Measurements from ENCODE around the gene SAMD4B. TPM values are rescaled to one million over a fixed set of nuclear protein-coding genes. Genes with fewer than 3 reads are reported as not detected.

SAMD4B gene
- total and polyA plus RNA-seq, 9 of the 15 experiments (the other 6 are each of a cell fraction or from before 2014, with no cell fraction given): 3.4 to 90.5 (median 38.0) TPM

DNA sequence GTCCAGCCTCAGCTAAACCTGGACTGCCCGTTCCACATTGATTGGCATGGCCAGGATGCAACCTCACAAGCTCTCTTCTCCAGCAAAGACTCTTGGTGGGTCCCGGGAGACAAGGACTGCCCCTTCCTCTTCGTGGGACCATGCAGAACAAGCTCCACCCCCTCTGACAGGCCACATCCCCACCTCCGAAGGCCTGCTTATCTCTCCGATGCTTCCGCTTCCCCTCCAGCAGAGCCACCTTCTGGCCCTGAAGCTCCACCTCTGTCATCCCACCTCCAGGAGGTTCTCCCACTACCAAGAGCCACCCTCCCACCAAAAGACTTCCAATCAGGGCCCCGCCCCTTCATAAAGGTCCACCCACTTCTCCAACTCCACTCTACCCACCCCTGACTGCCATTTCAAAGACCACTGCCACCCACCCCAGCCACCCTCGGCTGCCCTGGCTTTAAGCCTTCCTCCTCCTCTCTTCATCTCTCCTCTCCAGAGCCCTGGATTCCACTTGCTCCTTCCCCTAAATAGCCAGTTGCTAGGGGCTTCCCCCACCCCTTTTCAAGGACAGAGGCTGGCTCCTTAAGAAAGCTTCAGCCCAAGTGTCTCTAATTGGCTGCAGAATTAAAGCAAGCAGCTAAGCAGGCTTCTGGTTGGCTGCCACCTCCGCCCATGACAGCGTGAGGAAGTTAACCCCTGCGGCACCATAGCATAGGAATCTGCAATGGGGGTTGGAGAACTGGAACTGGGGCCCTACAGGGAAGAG, 31.5 kb upstream of the SAMD4B start (continued):
- TF ChIP-seq, protein P1, sequence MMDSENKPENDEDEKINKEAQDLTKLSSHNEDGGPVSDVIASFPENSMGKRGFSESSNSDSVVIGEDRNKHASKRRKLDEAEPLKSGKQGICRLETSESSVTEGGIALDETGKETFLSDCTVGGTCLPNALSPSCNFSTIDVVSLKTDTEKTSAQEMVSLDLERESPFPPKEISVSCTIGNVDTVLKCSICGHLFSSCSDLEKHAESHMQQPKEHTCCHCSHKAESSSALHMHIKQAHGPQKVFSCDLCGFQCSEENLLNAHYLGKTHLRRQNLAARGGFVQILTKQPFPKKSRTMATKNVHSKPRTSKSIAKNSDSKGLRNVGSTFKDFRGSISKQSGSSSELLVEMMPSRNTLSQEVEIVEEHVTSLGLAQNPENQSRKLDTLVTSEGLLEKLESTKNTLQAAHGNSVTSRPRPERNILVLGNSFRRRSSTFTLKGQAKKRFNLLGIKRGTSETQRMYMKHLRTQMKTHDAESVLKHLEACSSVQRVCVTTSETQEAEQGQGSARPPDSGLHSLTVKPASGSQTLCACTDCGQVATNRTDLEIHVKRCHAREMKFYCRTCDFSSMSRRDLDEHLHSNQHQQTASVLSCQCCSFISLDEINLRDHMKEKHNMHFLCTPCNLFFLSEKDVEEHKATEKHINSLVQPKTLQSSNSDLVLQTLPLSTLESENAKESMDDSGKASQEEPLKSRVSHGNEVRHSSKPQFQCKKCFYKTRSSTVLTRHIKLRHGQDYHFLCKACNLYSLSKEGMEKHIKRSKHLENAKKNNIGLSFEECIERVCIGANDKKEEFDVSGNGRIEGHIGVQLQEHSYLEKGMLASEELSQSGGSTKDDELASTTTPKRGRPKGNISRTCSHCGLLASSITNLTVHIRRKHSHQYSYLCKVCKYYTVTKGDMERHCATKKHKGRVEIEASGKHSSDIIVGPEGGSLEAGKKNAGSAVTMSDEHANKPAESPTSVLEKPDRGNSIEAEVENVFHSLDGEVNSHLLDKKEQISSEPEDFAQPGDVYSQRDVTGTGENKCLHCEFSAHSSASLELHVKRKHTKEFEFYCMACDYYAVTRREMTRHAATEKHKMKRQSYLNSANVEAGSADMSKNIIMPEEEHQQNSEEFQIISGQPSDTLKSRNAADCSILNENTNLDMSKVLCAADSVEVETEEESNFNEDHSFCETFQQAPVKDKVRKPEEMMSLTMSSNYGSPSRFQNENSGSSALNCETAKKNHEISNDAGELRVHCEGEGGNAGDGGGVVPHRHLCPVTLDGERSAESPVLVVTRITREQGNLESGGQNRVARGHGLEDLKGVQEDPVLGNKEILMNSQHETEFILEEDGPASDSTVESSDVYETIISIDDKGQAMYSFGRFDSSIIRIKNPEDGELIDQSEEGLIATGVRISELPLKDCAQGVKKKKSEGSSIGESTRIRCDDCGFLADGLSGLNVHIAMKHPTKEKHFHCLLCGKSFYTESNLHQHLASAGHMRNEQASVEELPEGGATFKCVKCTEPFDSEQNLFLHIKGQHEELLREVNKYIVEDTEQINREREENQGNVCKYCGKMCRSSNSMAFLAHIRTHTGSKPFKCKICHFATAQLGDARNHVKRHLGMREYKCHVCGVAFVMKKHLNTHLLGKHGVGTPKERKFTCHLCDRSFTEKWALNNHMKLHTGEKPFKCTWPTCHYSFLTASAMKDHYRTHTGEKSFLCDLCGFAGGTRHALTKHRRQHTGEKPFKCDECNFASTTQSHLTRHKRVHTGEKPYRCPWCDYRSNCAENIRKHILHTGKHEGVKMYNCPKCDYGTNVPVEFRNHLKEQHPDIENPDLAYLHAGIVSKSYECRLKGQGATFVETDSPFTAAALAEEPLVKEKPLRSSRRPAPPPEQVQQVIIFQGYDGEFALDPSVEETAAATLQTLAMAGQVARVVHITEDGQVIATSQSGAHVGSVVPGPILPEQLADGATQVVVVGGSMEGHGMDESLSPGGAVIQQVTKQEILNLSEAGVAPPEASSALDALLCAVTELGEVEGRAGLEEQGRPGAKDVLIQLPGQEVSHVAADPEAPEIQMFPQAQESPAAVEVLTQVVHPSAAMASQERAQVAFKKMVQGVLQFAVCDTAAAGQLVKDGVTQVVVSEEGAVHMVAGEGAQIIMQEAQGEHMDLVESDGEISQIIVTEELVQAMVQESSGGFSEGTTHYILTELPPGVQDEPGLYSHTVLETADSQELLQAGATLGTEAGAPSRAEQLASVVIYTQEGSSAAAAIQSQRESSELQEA (IDR thresholded peaks at IDR 0.05; ENCODE audit: low read depth): no peak
- TF ChIP-seq NR3C1 (CRISPR knock-in tag; IDR thresholded peaks at IDR 0.05) (no peak), RBBP5 (IDR thresholded peaks at IDR 0.05; ENCODE audit: borderline replicate concordance, insufficient read depth, low read length, poor library complexity, severe bottlenecking) (no peak), ZNF696 (CRISPR knock-in tag; conservative IDR thresholded peaks at IDR 0.05) (no peak), HMG20B (CRISPR knock-in tag; IDR thresholded peaks at IDR 0.05) (no peak), BHLHE40 (IDR thresholded peaks at IDR 0.05; ENCODE audit: low read length) (no peak), TOE1 (IDR thresholded peaks at IDR 0.05; ENCODE audit: borderline replicate concordance) (peak; percentile 88), TOE1 (CRISPR knock-in tag; IDR thresholded peaks at IDR 0.05; ENCODE audit: borderline replicate concordance, low read depth) (no peak), CHCHD3 (CRISPR knock-in tag; IDR thresholded peaks at IDR 0.05) (no peak), CEBPB (tag; IDR thresholded peaks at IDR 0.05) (no peak; the same call in 1 of the 2 replicates), ZBTB7A (IDR thresholded peaks at IDR 0.05; ENCODE audit: borderline replicate concordance, control insufficient read depth, low read depth, low read length) (peak; percentile 85; the same call in 1 of the 2 replicates), TEAD1 (CRISPR knock-in tag; IDR thresholded peaks at IDR 0.05) (0 out of 4 replicates have a peak, but pooled peaks of 1 of the 2 experiments have one; percentile 44), DACH1 (IDR thresholded peaks at IDR 0.05; ENCODE audit: partially characterized antibody) (no peak)
- TF ChIP-seq, protein P2, sequence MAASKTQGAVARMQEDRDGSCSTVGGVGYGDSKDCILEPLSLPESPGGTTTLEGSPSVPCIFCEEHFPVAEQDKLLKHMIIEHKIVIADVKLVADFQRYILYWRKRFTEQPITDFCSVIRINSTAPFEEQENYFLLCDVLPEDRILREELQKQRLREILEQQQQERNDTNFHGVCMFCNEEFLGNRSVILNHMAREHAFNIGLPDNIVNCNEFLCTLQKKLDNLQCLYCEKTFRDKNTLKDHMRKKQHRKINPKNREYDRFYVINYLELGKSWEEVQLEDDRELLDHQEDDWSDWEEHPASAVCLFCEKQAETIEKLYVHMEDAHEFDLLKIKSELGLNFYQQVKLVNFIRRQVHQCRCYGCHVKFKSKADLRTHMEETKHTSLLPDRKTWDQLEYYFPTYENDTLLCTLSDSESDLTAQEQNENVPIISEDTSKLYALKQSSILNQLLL (CRISPR knock-in tag; IDR thresholded peaks at IDR 0.05; ENCODE audit: borderline replicate concordance): no peak
- TF ChIP-seq, protein P3, sequence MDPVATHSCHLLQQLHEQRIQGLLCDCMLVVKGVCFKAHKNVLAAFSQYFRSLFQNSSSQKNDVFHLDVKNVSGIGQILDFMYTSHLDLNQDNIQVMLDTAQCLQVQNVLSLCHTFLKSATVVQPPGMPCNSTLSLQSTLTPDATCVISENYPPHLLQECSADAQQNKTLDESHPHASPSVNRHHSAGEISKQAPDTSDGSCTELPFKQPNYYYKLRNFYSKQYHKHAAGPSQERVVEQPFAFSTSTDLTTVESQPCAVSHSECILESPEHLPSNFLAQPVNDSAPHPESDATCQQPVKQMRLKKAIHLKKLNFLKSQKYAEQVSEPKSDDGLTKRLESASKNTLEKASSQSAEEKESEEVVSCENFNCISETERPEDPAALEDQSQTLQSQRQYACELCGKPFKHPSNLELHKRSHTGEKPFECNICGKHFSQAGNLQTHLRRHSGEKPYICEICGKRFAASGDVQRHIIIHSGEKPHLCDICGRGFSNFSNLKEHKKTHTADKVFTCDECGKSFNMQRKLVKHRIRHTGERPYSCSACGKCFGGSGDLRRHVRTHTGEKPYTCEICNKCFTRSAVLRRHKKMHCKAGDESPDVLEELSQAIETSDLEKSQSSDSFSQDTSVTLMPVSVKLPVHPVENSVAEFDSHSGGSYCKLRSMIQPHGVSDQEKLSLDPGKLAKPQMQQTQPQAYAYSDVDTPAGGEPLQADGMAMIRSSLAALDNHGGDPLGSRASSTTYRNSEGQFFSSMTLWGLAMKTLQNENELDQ (CRISPR knock-in tag; IDR thresholded peaks at IDR 0.05; ENCODE audit: borderline replicate concordance): no peak

Data from K562 (cell line).